HG03139 (cell line): ENCODE data around the gene SAP30BP.

Experiments used
- ATAC-seq: cut with Tn5 transposase; IDR thresholded peaks from one replicate; pipeline ENCODE4 v1.9.1; 2021; ENCODE audit not compliant: unreplicated experiment

SAP30BP gene

DNA sequence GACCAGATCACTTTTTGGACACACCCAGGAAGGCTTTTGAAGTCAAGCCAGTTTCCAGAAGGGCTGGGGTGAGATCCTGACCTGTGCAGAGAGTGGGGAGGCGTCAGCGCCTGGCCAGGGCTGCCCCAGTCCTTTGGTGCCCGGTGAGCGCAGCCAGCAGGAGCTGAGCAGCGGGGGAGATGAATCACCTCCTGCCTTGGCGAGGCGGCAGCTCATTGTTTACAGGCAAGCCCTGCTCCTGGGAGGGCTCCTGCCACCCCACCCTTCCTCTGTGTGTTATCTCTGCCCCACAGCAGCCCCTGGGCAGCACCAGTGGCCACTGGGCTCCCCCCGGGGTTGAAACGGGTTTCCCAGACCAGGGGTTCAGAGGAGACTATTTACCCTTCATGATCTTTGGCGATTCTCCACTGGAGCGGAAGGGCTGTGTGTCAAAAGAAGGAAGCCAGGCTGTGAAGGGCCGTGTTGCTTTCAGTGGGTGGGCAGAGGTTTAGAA lies 40.0 kb downstream of the SAP30BP start:
- no peak for ATAC-seq

GRCh38 chr17:75712446-75712845 lies 45.3 kb downstream of the SAP30BP start:
- no peak for ATAC-seq

- ATAC-seq: no peak
Observed at GRCh38 chr17:75719732-75720131, 52.6 kb downstream of the SAP30BP start.

DNA sequence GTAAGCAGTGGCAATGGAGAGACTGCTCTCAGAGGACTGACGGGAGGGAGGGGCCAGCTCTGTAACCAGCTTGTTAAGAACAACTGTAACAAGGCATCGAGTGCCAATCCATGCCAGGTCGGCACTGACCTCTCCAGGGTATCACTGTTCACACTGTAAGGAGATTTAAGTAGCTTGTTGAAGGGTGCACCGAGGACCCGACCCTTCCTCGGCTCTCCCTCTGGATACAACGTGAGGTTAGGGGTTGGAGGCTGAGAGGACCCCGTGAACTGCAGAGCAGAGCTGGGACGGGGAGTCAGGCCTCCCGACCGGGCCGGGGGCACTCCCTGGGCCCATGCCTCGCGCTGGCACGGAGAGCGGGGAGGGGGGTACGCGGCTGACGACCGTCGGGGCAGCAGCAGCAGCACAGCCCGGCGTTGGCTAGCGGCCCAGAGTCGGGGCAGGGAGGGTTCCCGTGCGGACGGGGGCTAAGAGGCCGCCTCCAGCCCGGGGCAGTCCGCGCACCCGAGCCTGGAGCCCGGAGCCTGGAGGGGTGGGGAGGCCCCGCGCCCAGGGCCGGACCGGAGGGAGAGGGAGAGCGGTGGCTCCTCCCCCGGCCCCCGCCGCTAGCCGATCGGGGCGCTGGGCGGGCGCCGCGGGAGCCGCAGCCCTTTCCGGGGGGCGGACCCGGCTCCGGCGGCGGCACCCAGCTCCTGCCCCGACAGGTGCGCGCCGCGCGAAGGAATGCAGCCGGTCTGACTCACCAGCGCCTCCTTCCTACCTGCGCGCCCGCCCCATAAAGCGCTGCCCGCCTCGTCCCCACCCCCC lies 53.7 kb downstream of the SAP30BP start, which contains the start of gene ITGB4:
Gene ITGB4 (plus strand): TSS at position 804 of the 807 bp plus-strand sequence. CDS start 3,245 bp downstream, outside the sequence.
- no peak for ATAC-seq

DNA sequence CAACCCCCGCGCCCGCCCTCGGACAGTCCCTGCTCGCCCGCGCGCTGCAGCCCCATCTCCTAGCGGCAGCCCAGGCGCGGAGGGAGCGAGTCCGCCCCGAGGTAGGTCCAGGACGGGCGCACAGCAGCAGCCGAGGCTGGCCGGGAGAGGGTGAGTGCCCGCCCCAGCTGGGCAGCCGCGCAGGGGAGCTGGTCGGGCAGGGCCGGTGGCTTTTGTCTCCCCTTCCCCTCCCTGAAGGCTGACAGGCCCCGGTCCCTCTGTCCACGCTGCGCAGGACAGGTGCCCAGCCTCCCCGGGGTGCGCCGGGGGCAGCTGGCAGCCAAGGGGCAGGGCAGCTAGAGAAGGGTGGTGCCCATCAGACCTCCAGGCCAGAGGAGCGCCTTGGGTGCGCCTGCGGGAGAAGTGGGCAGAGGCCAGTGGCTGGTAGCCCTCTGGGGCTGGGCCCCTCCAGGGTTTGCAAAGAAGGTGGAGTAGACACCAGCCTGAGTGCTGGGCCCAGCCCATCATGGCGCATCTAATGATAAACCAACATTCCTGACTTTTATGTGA lies 54.4 kb downstream of the SAP30BP start:
- no peak for ATAC-seq

GRCh38 chr17:75722076-75722475 lies 54.9 kb downstream of the SAP30BP start:
- ATAC-seq: no peak

GRCh38 chr17:75722542-75723095 lies 55.5 kb downstream of the SAP30BP start:
- ATAC-seq: no peak

DNA sequence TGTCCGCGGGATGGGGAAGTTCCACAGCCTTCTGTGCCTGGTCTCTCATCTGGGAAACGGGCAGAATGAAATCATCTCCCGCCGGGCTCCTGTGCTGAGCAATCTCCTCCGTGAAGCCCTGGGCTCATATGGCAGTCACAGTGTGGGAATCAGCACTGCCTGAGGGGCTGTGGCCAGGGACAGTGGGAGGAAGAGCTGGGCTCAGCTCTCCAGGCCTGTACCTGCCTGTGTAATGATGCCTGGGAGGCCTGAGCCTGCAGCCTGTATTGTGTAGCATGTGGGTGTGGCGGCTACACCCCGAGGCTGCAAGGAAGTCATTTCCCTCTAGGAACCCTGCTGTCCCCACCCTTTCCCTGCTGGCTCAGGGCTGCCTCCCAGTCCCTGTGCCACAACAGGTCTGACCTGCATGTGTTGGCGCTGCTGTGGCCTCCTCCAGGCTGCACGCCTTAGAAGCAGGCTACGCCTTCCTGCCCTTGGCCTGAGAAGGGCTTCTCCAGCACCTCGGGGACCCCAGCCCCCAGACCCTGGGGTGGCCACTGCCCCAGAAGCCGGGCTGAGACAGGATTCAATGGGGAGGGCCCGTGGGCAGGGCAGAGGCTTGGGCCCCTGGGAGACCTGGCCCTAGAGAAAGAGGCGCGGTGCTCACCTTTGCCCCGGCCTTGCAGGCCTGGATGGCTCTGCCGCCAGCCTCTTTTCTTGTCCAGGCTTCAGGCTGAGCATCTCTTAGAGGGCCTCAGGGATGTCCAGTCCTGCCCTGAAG lies 56.2 kb downstream of the SAP30BP start:
- ATAC-seq: no peak

DNA sequence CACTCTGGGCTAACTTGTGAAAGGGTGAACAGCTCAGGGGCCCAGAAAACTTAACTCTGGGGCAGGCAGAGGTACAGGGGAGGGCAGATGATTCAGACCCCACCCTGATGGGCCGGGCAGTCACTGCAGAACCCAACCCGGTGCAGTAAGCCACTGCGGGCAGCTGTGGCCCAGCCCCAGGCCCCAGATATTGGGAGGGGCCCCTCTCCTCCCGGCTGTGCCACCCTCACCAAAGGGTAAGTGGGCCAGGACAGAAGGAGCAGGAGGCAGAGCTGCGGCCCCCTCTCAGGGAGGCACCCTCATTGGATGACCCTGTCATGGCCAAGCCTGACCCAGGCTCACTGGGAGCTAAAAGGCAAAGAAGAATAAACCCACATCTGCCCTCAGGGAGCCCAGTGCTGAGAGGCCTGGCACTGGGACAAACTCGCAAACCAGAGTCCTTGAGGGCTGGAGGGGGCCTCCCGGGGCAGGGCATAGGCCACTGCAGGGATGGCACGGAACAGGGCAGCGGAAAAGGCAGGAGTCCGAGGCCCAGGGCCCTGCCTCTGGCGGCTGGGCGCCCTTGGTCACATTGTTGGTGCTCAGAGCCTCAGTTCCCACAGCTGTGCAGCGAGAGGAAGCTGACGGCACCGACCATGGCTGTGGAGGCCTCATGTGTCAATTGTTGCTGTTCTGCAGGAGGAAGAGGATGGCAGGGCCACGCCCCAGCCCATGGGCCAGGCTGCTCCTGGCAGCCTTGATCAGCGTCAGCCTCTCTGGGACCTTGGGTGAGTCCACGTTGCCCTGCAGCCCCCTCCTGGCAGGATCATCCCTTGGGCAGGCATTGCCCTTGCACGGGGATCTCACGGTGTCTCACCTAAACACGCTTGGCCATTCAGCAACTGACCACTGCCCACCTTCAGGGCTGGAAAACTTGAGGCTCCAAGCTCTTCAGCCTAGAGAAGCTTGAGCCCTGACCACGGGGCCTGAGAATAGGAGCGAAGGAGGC lies 57.2 kb downstream of the SAP30BP start:
- ATAC-seq: no peak

GRCh38 chr17:75725504-75725903 lies 58.4 kb downstream of the SAP30BP start:
- no peak for ATAC-seq

GRCh38 chr17:75727391-75727790 lies 60.3 kb downstream of the SAP30BP start:
- ATAC-seq: no peak

GRCh38 chr17:75729351-75729750 lies 62.2 kb downstream of the SAP30BP start:
- no peak for ATAC-seq

DNA sequence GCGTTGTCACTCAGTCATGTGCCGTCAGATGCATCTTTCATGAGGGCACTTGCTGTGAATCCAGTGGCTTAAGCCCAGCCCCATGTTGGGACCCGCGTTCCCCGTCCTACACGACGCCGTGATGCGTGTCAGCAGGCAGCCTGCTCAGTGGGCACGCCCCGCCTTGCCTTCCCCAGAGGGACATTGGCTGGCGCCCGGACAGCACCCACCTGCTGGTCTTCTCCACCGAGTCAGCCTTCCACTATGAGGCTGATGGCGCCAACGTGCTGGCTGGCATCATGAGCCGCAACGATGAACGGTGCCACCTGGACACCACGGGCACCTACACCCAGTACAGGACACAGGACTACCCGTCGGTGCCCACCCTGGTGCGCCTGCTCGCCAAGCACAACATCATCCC lies 62.9 kb downstream of the SAP30BP start:
- ATAC-seq: no peak

DNA sequence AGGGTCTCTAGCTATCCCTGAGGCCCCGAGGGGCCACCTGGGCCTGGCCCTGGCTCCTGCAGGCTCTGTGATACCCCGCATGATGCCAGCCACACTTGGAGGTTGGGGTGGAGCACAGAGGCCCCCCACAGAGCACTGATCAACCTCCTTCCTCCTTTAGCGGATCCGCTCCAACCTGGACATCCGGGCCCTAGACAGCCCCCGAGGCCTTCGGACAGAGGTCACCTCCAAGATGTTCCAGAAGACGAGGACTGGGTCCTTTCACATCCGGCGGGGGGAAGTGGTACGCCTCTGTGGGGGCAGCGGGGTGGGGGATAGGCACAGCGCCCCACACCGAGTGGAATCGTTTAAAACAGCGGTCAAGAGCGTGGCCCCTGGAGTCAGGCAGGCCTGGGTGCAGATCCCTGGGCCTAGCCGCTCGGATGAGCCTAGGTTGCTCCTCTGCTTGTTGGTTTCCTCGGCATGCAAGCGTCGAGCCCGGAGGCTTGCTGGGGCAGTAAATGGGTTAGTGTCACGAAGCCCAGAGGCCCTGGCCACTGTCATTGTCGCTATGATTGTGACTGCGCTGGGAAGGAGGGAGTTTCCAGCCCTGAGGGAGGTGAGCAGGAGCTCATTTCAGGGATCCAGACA lies 64.1 kb downstream of the SAP30BP start:
- ATAC-seq: no peak

GRCh38 chr17:75731716-75732498 lies 64.8 kb downstream of the SAP30BP start:
- ATAC-seq: no peak

DNA sequence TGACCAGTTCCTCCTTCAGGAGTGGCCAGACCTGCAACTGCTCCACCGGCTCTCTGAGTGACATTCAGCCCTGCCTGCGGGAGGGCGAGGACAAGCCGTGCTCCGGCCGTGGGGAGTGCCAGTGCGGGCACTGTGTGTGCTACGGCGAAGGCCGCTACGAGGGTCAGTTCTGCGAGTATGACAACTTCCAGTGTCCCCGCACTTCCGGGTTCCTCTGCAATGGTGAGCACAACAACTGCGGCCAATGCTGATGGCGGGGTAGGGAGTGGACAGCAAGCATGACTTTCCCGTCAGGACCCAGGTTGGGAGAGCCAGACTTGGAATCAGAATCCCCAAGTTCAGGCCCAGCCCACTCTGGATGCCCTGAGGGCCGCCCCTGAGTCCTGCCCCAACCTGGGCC lies 66.3 kb downstream of the SAP30BP start:
- ATAC-seq: no peak

DNA sequence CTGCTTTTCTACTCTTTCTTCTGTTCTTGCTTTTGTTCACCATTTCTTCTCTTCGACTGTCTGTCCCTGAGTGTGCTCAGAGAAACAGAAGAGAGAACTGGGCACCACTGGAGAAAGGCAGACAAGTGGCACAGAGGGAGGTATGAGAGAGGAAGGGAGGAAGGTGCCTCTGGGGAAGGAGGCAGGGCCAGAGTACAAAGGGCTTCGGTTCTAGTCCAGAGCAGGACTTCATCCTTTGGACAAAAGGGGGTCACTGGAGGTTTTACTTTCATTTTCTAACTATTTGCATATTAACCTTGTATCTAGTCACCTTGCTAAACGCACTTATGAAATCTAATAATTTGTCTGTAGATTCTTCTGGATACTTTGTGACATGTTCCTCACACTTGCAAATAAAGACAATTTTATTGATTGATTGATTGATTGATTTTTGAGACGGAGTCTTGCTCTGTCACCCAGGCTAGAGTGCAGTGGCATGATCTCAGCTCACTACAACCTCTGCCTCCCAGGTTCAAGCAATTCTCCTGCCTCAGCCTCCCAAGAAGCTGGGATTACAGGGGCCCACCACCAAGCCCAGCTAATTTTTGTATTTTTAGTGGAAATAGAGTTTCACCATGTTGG lies 67.6 kb downstream of the SAP30BP start:
- ATAC-seq: no peak

DNA sequence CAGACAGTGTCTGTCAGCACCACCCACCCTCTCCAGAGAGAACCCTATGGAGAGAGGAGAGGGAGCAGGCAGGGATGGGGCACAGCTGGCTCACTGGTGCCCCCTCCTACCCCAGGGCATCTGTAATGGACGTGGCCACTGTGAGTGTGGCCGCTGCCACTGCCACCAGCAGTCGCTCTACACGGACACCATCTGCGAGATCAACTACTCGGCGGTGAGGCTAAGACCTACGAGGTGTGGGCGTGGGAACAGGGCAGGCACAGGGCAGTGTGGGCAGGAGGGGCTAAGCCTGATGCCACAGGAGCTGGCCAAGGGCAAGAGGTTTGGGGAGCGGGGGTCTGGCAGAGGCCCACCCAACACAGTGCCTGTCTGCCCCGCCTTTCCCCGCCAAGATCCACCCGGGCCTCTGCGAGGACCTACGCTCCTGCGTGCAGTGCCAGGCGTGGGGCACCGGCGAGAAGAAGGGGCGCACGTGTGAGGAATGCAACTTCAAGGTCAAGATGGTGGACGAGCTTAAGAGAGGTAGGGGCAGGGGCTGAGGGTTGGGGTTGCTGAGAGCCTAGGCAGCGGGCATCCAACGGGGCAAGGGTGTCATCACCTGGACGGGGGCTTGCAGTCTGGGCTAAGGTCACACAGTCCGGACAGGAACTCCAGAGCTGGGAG lies 69.2 kb downstream of the SAP30BP start:
- no peak for ATAC-seq
